T-helper 17 cell (primary cell): Measurements from ENCODE around the gene GFAP. TPM values are rescaled to one million over a fixed set of nuclear protein-coding genes. Genes with fewer than 3 reads are reported as not detected.

Experiments used
- ATAC-seq: fragments of 150-1000 bp; cut with Tn5 transposase; 2 replicates; pipeline ENCODE4 v1.10.0; 2021; ENCODE audit warnings: mild to moderate bottlenecking, moderate library complexity
- DNase-seq, 3 donors: peaks; one replicate each; pipeline versions ENCODE4 v3.0.0 to v3.0.0-alpha.2; 2020 to 2021
- H3K9me3 ChIP-seq: one replicate; pipeline ENCODE4 v1.7.0; 2013; ENCODE audit warnings: low read length, mild to moderate bottlenecking; ENCODE audit not compliant: control insufficient read depth, poor library complexity, severe bottlenecking
- H3K27ac Mint-ChIP-seq: one replicate; pipeline ENCODE4 v1.8.0; 2022; ENCODE audit warnings: mild to moderate bottlenecking, moderate library complexity, mixed read lengths
- H3K27me3 Mint-ChIP-seq: one replicate; pipeline ENCODE4 v1.8.0; 2022; ENCODE audit warnings: mixed read lengths
- H3K36me3 Mint-ChIP-seq: one replicate; pipeline ENCODE4 v1.8.0; 2022; ENCODE audit warnings: low read depth, mixed read lengths
- H3K4me1 Mint-ChIP-seq: one replicate; pipeline ENCODE4 v1.8.0; 2022; ENCODE audit warnings: mild to moderate bottlenecking, mixed read lengths
- H3K4me3 Mint-ChIP-seq: one replicate; pipeline ENCODE4 v1.8.0; 2022; ENCODE audit warnings: mild to moderate bottlenecking, moderate library complexity, mixed read lengths
- total RNA-seq, 4 donors: library from RNA in 2 of 4; stranded (reverse) in 2 of 4; gene quantifications; one replicate each; pipeline ENCODE4 v1.2.3 and lab custom pipeline; 2022 to 2026

Gene GFAP
- total RNA-seq, 2 donors from 2014 or later, result 0.18 TPM; not detected in 1

DNA sequence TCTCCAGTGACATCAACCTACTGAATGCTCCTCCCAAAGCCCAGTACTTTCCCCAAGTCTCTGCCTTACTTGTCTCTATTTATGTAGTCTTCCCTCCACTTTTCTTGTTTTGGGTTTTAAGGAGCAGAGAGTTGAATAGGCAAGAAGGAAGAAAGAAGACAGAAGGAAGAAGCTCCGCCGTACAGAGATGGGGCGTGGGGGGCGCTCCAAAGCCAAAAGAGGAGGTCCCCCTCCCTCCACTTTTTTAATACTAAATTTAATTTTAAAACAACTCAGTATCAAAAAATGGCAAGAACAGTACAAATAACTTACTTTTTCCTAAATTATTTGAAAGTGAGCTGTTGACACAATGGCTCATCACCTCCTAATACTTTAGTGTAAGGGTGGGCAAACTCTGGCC lies 20.7 kb downstream of the GFAP start:
- H3K4me3 Mint-ChIP-seq, result no peak overlapping the region
- H3K36me3 Mint-ChIP-seq, result peaks cover 2% of the 10 kb centered on the region
- H3K9me3 ChIP-seq, result no peaks in the 10 kb centered on the region
- H3K27ac Mint-ChIP-seq, result peak overlapping the region; percentile 29
- DNase-seq (no peak), ATAC-seq (no peak)
- H3K4me1 Mint-ChIP-seq, result peaks cover 27% of the 10 kb centered on the region
- H3K27me3 Mint-ChIP-seq, result no peaks in the 10 kb centered on the region

DNA sequence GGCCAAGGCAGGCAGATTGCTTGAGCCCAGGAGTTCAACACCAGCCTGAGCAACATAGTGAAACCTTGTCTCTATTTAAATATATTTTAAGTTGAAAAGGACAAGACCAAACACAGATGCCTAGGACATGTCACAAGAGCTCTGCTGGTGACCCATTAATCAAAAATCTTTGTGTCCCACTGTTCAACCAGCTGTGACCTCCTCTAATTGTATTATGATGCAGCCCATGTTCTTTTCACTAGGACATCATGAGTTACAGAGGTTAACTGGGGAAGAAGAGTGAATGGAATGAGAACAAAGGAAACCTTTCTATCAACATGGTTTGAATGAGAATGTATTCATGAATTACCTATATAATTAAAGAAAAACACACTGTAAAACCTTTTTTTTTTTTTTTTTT lies 23.1 kb downstream of the GFAP start:
- H3K36me3 Mint-ChIP-seq, result peaks cover 2% of the 10 kb centered on the region
- H3K4me3 Mint-ChIP-seq, result no peak overlapping the region
- H3K27me3 Mint-ChIP-seq, result no peaks in the 10 kb centered on the region
- H3K4me1 Mint-ChIP-seq, result peaks cover 15% of the 10 kb centered on the region
- no peak for DNase-seq
- ATAC-seq, result no peak
- H3K9me3 ChIP-seq, result no peaks in the 10 kb centered on the region
- no peak overlapping the region for H3K27ac Mint-ChIP-seq

DNA sequence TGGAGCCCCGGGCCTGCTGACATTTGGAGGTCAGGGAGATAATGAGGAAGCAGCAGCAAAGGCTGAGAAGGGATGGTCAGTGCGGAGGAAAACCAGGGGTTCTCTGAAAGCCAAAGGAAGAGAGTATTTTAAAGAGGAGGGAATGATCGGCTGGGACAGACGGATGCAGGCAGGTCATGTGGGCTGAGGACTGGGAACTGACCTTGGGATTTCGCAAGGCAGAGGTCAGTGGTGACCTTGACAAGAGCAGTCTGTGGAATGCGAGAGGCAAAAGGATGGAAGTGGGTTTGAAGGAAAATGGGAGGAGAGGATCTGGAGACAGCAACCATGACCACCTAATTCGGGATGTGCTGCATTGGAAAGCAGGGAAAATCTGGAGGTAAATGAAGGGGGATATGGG lies 26.3 kb downstream of the GFAP start:
- DNase-seq, result no peak
- no peaks in the 10 kb centered on the region for H3K9me3 ChIP-seq
- no peak for ATAC-seq
- Mint-ChIP-seq H3K36me3 (no peaks in the 10 kb centered on the region), H3K27me3 (no peaks in the 10 kb centered on the region), H3K4me1 (peaks cover 9% of the 10 kb centered on the region), H3K27ac (no peak overlapping the region), H3K4me3 (no peak overlapping the region)

- no peak for DNase-seq
- no peaks in the 10 kb centered on the region for H3K9me3 ChIP-seq
- H3K36me3 Mint-ChIP-seq, result peaks cover 3% of the 10 kb centered on the region
- H3K27ac Mint-ChIP-seq, result no peak overlapping the region
- H3K4me3 Mint-ChIP-seq, result no peak overlapping the region
- peaks cover 9% of the 10 kb centered on the region for H3K4me1 Mint-ChIP-seq
- no peaks in the 10 kb centered on the region for H3K27me3 Mint-ChIP-seq
- ATAC-seq, result peak; percentile 60
These were observed 27.0 kb downstream of the GFAP start for GRCh38 chr17:44887971-44888954.

DNA sequence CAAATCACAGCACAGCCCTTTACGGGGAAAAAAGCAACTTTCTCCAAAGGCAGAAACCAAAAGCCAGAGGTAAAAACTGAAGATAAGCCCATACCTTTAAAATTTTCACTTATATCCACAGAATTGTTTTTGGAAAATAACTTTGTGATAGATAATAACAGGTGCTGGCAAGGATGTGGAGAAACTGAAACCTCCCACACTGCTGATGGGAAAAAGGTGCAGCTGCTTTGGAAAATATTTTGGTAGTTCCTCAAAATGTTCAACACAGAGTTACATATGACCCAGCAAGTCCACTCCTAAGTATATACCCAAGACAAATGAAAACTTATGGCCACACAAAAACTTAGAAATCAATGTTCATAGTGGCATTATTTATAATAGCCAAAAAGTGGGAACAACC lies 28.3 kb downstream of the GFAP start:
- peaks cover 7% of the 10 kb centered on the region for H3K36me3 Mint-ChIP-seq
- DNase-seq, result no peak
- H3K27me3 Mint-ChIP-seq, result no peaks in the 10 kb centered on the region
- H3K9me3 ChIP-seq, result no peaks in the 10 kb centered on the region
- no peak for ATAC-seq
- peaks cover 11% of the 10 kb centered on the region for H3K4me1 Mint-ChIP-seq
- no peak overlapping the region for H3K4me3 Mint-ChIP-seq
- no peak overlapping the region for H3K27ac Mint-ChIP-seq

DNA sequence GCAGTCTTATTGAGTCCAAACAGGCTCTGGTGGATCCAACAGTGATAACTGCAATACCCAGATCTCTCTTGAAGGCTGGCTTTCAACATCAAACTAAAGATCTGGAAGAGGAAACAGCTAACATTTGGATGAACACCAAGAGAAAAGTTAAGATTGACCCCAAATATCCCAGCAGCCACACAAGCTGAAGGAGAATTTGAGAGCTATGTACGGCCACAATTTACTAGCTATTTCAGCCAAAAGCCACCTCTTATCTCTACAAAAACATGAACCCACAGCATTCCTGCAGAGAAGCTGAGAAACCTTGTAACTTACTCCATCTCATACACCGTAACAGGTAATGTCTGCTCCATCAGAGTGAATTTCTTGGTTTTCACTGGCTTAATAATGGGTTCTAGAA lies 30.4 kb downstream of the GFAP start:
- ATAC-seq (no peak), DNase-seq (no peak)
- no peak overlapping the region for H3K4me3 Mint-ChIP-seq
- H3K27ac Mint-ChIP-seq, result no peak overlapping the region
- no peaks in the 10 kb centered on the region for H3K27me3 Mint-ChIP-seq
- no peaks in the 10 kb centered on the region for H3K9me3 ChIP-seq
- H3K36me3 Mint-ChIP-seq, result peaks cover 13% of the 10 kb centered on the region
- H3K4me1 Mint-ChIP-seq, result peaks cover 7% of the 10 kb centered on the region

GRCh38 chr17:44881145-44881544 lies 34.2 kb downstream of the GFAP start:
- ATAC-seq, result no peak
- no peaks in the 10 kb centered on the region for H3K27me3 Mint-ChIP-seq
- H3K36me3 Mint-ChIP-seq, result peaks cover 15% of the 10 kb centered on the region
- peaks cover 7% of the 10 kb centered on the region for H3K4me1 Mint-ChIP-seq
- H3K9me3 ChIP-seq, result no peaks in the 10 kb centered on the region
- DNase-seq, result no peak
- no peak overlapping the region for H3K27ac Mint-ChIP-seq
- H3K4me3 Mint-ChIP-seq, result no peak overlapping the region

- peaks cover 15% of the 10 kb centered on the region for H3K36me3 Mint-ChIP-seq
- H3K9me3 ChIP-seq, result no peaks in the 10 kb centered on the region
- H3K4me1 Mint-ChIP-seq, result peaks cover 7% of the 10 kb centered on the region
- no peak overlapping the region for H3K27ac Mint-ChIP-seq
- no peak for ATAC-seq
- no peak overlapping the region for H3K4me3 Mint-ChIP-seq
- no peaks in the 10 kb centered on the region for H3K27me3 Mint-ChIP-seq
- DNase-seq, result no peak
These were observed 35.2 kb downstream of the GFAP start for GRCh38 chr17:44880062-44880461.

- no peaks in the 10 kb centered on the region for H3K9me3 ChIP-seq
- Mint-ChIP-seq H3K4me3 (no peak overlapping the region), H3K27ac (no peak overlapping the region), H3K36me3 (peaks cover 15% of the 10 kb centered on the region), H3K27me3 (no peaks in the 10 kb centered on the region), H3K4me1 (peaks cover 5% of the 10 kb centered on the region)
- DNase-seq (no peak), ATAC-seq (no peak)
These were observed 35.9 kb downstream of the GFAP start for GRCh38 chr17:44879376-44879775.

DNA sequence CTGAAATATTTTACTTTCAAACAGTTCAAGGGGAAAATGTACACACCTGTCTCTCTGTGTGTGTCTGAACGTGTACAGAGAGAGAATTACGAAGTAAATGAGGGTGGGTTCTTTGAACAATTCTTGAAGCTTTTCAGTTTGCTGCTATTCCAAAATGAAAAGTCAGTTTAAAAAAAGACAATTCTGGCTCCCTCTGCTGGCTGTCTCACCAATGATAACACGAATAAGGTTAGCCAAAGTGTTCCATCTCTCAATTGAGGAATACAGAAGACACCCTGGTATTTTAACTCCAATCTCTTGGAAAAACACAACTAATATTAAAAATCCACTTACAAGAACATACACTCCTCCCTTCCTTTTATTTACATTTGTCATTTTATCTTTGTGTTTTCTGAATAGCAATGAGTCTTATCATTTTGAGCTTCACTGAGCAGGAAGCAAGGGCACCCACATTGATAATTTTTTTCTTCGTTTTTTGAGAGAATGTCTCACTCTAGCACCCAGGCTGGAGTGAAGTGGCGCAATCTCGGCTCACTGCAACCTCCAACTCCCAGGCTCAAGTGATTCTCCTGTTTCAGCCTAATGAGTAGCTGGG lies 36.6 kb downstream of the GFAP start:
- ATAC-seq (no peak), DNase-seq (no peak)
- peaks cover 15% of the 10 kb centered on the region for H3K36me3 Mint-ChIP-seq
- H3K27me3 Mint-ChIP-seq, result no peaks in the 10 kb centered on the region
- no peak overlapping the region for H3K27ac Mint-ChIP-seq
- no peaks in the 10 kb centered on the region for H3K9me3 ChIP-seq
- no peak overlapping the region for H3K4me3 Mint-ChIP-seq
- H3K4me1 Mint-ChIP-seq, result peaks cover 5% of the 10 kb centered on the region

DNA sequence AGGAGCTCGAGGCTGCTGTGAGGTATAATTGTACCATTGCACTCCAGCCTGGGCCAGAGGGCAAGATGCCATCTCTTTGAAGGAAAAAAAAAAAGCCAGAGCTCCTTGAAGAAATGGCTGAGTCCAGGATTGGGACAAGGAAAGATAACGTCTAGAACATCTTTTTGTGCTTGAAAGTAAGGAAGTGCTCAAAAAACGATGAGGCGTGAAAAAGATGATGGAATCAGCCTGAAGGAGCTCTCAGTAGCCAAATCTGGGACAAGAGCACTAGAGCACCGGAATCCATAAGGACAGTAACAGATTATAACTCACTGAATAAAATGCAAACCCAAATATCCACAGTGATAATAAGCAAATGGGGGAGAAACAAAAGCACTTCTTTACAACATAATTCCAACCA lies 38.2 kb downstream of the GFAP start:
- no peak overlapping the region for H3K27ac Mint-ChIP-seq
- H3K9me3 ChIP-seq, result no peaks in the 10 kb centered on the region
- peaks cover 3% of the 10 kb centered on the region for H3K4me1 Mint-ChIP-seq
- no peak for DNase-seq
- H3K36me3 Mint-ChIP-seq, result peaks cover 8% of the 10 kb centered on the region
- no peak overlapping the region for H3K4me3 Mint-ChIP-seq
- ATAC-seq, result no peak
- no peaks in the 10 kb centered on the region for H3K27me3 Mint-ChIP-seq

DNA sequence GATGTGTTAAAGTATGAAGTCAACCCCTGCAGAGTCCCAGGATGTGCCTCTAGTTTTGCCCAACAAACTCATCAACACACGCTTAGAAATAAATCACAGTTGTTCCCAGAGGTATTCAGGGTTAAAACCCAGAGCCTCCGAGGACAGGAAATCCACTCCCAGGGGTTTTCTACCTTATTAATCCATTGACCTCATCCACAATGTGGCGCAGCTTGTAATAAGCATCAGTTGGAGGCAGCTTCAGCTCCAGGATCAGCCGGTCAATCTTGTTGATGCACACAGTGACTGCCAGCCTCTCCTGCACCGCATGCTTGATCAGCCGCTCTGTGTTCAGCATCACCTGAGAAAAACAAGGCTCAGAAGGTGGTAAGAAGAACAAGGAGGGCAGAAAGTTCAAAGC lies 39.5 kb downstream of the GFAP start:
- no peak for DNase-seq

DNA sequence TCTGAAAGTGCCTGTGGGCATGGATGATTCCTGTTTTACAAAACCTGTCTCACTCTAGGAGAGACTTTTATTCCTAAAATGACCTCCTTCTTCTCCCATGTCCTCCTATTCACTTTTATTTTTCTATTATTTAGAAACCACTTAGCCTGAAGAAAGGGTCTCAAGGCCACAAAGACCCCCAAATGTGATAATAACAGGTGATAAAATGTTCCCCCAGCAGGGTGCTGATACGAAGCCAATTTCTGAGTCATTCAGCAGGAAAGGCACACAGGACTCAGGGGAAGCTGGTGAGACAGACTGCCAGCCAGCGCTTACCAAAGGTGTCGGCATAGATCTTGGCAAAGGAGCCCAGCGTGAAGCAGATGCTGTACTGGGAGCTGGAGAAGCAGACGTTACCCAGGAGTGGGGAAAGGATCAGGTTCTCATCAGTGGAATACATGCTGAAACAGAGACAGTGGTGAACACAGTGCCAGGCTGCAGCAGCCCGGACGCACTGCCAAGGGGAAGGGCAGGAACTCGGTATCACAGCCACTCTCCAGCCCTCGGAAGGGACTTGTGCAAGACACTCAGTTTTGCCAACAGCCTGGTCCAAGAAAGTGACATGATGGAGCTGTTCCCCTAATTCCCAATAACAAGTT lies 43.0 kb downstream of the GFAP start:
- H3K36me3 Mint-ChIP-seq, result peaks cover 6% of the 10 kb centered on the region
- H3K9me3 ChIP-seq, result no peaks in the 10 kb centered on the region
- DNase-seq (no peak), ATAC-seq (no peak)
- no peak overlapping the region for H3K27ac Mint-ChIP-seq
- H3K4me3 Mint-ChIP-seq, result no peak overlapping the region
- no peaks in the 10 kb centered on the region for H3K4me1 Mint-ChIP-seq
- H3K27me3 Mint-ChIP-seq, result no peaks in the 10 kb centered on the region

More for the DNA sequence above, 39.5 kb downstream of the GFAP start:
- Mint-ChIP-seq H3K27me3 (no peaks in the 10 kb centered on the region), H3K4me3 (no peak overlapping the region), H3K4me1 (peaks cover 3% of the 10 kb centered on the region), H3K27ac (no peak overlapping the region), H3K36me3 (peaks cover 9% of the 10 kb centered on the region)
- ATAC-seq, result no peak
- H3K9me3 ChIP-seq, result no peaks in the 10 kb centered on the region
